HG03565 (cell line): ENCODE measurements around the gene SOSTDC1.
"Not testable (repeated sequence)": the region's sequence is repeated elsewhere in the genome, so short reads cannot be mapped to it uniquely, and the experiment has no call there.

Source experiments
- ATAC-seq: cut with Tn5 transposase; IDR thresholded peaks from one replicate; pipeline ENCODE4 v1.9.1; 2021; ENCODE audit warnings: mild to moderate bottlenecking, moderate library complexity; ENCODE audit not compliant: unreplicated experiment

Gene SOSTDC1

GRCh38 chr7:16465469-16466361 lies at the start of gene SOSTDC1:
Gene SOSTDC1 (minus strand): TSS chr7:16465738. CDS start chr7:16465668, 70 bp downstream.
- no peak for ATAC-seq

- ATAC-seq, result no peak
These were observed 49.2 kb upstream of the SOSTDC1 start for GRCh38 chr7:16514729-16515128.

- no peak for ATAC-seq
These were observed 48.7 kb upstream of the SOSTDC1 start for GRCh38 chr7:16514271-16514670.

GRCh38 chr7:16512097-16512496 lies 46.6 kb upstream of the SOSTDC1 start:
- ATAC-seq, result no peak

- ATAC-seq, result no peak
These were observed 45.8 kb upstream of the SOSTDC1 start for GRCh38 chr7:16511314-16511713.

GRCh38 chr7:16509829-16510228 lies 44.3 kb upstream of the SOSTDC1 start:
- ATAC-seq, result no peak

- ATAC-seq, result not testable (repeated sequence)
These were observed 40.9 kb upstream of the SOSTDC1 start for GRCh38 chr7:16506422-16506821.

- ATAC-seq, result no peak
These were observed 38.5 kb upstream of the SOSTDC1 start for GRCh38 chr7:16504019-16504418.

GRCh38 chr7:16502303-16502702 lies 36.8 kb upstream of the SOSTDC1 start:
- ATAC-seq, result no peak

- ATAC-seq, result no peak
These were observed 32.6 kb upstream of the SOSTDC1 start for GRCh38 chr7:16498122-16498521.

GRCh38 chr7:16494955-16495719 lies 29.6 kb upstream of the SOSTDC1 start:
- ATAC-seq, result no peak

- no peak for ATAC-seq
These were observed 29.0 kb upstream of the SOSTDC1 start for GRCh38 chr7:16494551-16494950.

GRCh38 chr7:16493266-16493665 lies 27.7 kb upstream of the SOSTDC1 start:
- ATAC-seq, result no peak

- ATAC-seq, result no peak
These were observed 27.1 kb upstream of the SOSTDC1 start for GRCh38 chr7:16492513-16493062.

- no peak for ATAC-seq
These were observed 25.6 kb upstream of the SOSTDC1 start for GRCh38 chr7:16491148-16491547.

- ATAC-seq, result no peak
These were observed 19.1 kb upstream of the SOSTDC1 start for GRCh38 chr7:16484453-16485158.

- ATAC-seq, result no peak
These were observed 14.1 kb upstream of the SOSTDC1 start for GRCh38 chr7:16479591-16479990.

GRCh38 chr7:16479161-16479560 lies 13.6 kb upstream of the SOSTDC1 start:
- no peak for ATAC-seq

- ATAC-seq, result no peak
These were observed 6.4 kb upstream of the SOSTDC1 start for GRCh38 chr7:16471933-16472332.

- ATAC-seq, result no peak
These were observed 1.4 kb downstream of the SOSTDC1 start for GRCh38 chr7:16463949-16464715.
